Smooth muscle cell (in vitro differentiated cells): ENCODE results near the gene COL6A1. TPM values are rescaled to one million over a fixed set of nuclear protein-coding genes. Genes with fewer than 3 reads are reported as not detected.
A peak's percentile ranks its signal among the peaks of the same experiment; 100 is the strongest.

Source experiments
- DNase-seq: peaks from one replicate; lab custom pipeline; 2025; ENCODE audit not compliant: unreplicated experiment; lab: John Stamatoyannopoulos, UW
- H2AFZ ChIP-seq: fragments of 200-600 bp; sonication (generic); 2 replicates; pipeline ENCODE4 v1.6.0; 2016; ENCODE audit warnings: antibody characterized with exemption, low read depth, mild to moderate bottlenecking
- H3F3A ChIP-seq: fragments of 200-600 bp; sonication (generic); 2 replicates; pipeline ENCODE4 v1.6.0; 2017; ENCODE audit warnings: antibody characterized with exemption, low read depth
- H3K27ac ChIP-seq: fragments of 200-600 bp; sonication (generic); 2 replicates; pipeline ENCODE4 v1.5.1; 2016; ENCODE audit warnings: low read depth, mild to moderate bottlenecking
- H3K27me3 ChIP-seq: fragments of 200-600 bp; sonication (generic); 2 replicates; pipeline ENCODE4 v1.6.1; 2016; ENCODE audit warnings: low read depth, mild to moderate bottlenecking
- H3K36me3 ChIP-seq: fragments of 200-600 bp; sonication (generic); 2 replicates; pipeline ENCODE4 v1.5.1; 2016; ENCODE audit warnings: low read depth
- H3K4me1 ChIP-seq: fragments of 200-600 bp; sonication (generic); 2 replicates; pipeline ENCODE4 v1.5.1; 2016; ENCODE audit warnings: low read depth
- H3K4me2 ChIP-seq: fragments of 200-600 bp; sonication (generic); 2 replicates; pipeline ENCODE4 v1.6.0; 2016; ENCODE audit warnings: mild to moderate bottlenecking
- H3K4me3 ChIP-seq: fragments of 200-600 bp; sonication (generic); 2 replicates; pipeline ENCODE4 v1.5.1; 2016; ENCODE audit warnings: mild to moderate bottlenecking
- H3K79me2 ChIP-seq: fragments of 200-600 bp; sonication (generic); 2 replicates; pipeline ENCODE4 v1.6.0; 2016; ENCODE audit warnings: low read depth, mild to moderate bottlenecking
- H3K9ac ChIP-seq: fragments of 200-600 bp; sonication (generic); 2 replicates; pipeline ENCODE4 v1.6.0; 2016; ENCODE audit warnings: low read depth
- H3K9me3 ChIP-seq: fragments of 200-600 bp; sonication (generic); replicated peaks from 2 replicates; pipeline ENCODE4 v1.5.1; 2016; ENCODE audit warnings: low read depth
- H4K20me1 ChIP-seq: fragments of 200-600 bp; sonication (generic); 2 replicates; pipeline ENCODE4 v1.6.0; 2016; ENCODE audit warnings: low read depth
- WGBS: methylation state at CpG from one replicate; pipeline ENCODE4 v1.1.7; 2016; ENCODE audit warnings: low lambda C conversion rate; 5-methylcytosine and 5-hydroxymethylcytosine counted together
- polyA plus RNA-seq: library from polyadenylated mRNA; unstranded; fragments of >200 nt; fragmentation: Nextera tagmentation; extraction: Ambion mirVana; gene quantifications from 2 replicates; pipeline ENCODE4 v1.2.1, GENCODE V29; 2016
- total RNA-seq: library from RNA; depleted of rRNA; stranded (reverse); fragments of >200 nt; gene quantifications from 2 replicates; pipeline ENCODE4 v1.2.3, GENCODE V29; 2014
- TF ChIP-seq, protein P1 (sequence below): fragments of 200-600 bp; sonication (generic); IDR thresholded peaks from 2 replicates; pipeline ENCODE4 v1.5.1; 2017; ENCODE audit warnings: borderline replicate concordance, mild to moderate bottlenecking, antibody characterized with exemption; ENCODE audit not compliant: insufficient read depth, poor library complexity, severe bottlenecking

The COL6A1 gene
- total and polyA plus RNA-seq, 2 experiments from 2014 or later, result 1,292 to 2,827 TPM

GRCh38 chr21:45977396-45977795, 4.2 kb upstream of the COL6A1 start:
- Histone ChIP-seq H3K4me1 (peaks cover 31% of the 10 kb centered on the region), H4K20me1 (peaks cover 8% of the 10 kb centered on the region), H3K79me2 (peaks cover 9% of the 10 kb centered on the region), H3K4me2 (peak overlapping the region; percentile 90), H3F3A (peaks cover 32% of the 10 kb centered on the region), H3K27ac (peak overlapping the region; percentile 57), H3K9ac (no peak overlapping the region), H3K4me3 (no peak overlapping the region), H3K27me3 (no peaks in the 10 kb centered on the region), H3K9me3 (no peaks in the 10 kb centered on the region), H2AFZ (no peak overlapping the region), H3K36me3 (no peaks in the 10 kb centered on the region)
- no peak for DNase-seq
- WGBS, result 30% methylated on average over 5 of the region's 5 CpGs
- TF ChIP-seq, protein P1, sequence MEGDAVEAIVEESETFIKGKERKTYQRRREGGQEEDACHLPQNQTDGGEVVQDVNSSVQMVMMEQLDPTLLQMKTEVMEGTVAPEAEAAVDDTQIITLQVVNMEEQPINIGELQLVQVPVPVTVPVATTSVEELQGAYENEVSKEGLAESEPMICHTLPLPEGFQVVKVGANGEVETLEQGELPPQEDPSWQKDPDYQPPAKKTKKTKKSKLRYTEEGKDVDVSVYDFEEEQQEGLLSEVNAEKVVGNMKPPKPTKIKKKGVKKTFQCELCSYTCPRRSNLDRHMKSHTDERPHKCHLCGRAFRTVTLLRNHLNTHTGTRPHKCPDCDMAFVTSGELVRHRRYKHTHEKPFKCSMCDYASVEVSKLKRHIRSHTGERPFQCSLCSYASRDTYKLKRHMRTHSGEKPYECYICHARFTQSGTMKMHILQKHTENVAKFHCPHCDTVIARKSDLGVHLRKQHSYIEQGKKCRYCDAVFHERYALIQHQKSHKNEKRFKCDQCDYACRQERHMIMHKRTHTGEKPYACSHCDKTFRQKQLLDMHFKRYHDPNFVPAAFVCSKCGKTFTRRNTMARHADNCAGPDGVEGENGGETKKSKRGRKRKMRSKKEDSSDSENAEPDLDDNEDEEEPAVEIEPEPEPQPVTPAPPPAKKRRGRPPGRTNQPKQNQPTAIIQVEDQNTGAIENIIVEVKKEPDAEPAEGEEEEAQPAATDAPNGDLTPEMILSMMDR, result no peak

GRCh38 chr21:45979141-45979631, 2.4 kb upstream of the COL6A1 start:
- no peaks in the 10 kb centered on the region for H3K9me3 ChIP-seq
- peak overlapping the region; percentile 95 for H3K27ac ChIP-seq
- no peaks in the 10 kb centered on the region for H3K27me3 ChIP-seq
- no peak overlapping the region for H3K4me2 ChIP-seq
- no peak overlapping the region for H3K9ac ChIP-seq
- no peak overlapping the region for H2AFZ ChIP-seq
- DNase-seq, result no peak
- peaks cover 26% of the 10 kb centered on the region for H4K20me1 ChIP-seq
- H3F3A ChIP-seq, result peaks cover 32% of the 10 kb centered on the region
- H3K4me3 ChIP-seq, result no peak overlapping the region
- H3K4me1 ChIP-seq, result peaks cover 27% of the 10 kb centered on the region
- no peaks in the 10 kb centered on the region for H3K36me3 ChIP-seq
- peaks cover 27% of the 10 kb centered on the region for H3K79me2 ChIP-seq
- WGBS, result 67% methylated on average over 20 of the region's 20 CpGs
- TF ChIP-seq, protein P1, result no peak

DNA sequence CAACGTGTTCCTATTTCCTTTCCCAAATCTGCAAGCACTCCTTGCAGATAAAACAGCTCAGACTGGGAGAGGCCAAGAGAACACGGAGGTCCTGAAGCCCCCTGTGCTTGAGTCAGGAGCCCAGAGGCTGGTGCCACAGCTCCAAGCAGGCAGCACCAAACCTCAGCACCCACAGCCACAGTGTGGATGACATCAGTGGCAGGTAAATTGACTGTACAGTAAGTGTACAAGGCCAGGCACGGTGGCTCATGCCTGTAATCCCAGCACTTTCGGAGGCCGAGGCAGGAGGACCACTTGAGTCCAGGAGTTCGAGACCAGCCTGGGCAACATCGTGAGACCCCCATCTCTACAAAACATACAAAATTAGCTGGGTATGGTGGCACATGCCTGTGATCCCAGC, 1.9 kb upstream of the COL6A1 start:
- TF ChIP-seq, protein P1, result no peak
- Histone ChIP-seq H3K27me3 (no peaks in the 10 kb centered on the region), H3F3A (peaks cover 36% of the 10 kb centered on the region), H3K4me1 (peaks cover 27% of the 10 kb centered on the region), H2AFZ (no peak overlapping the region), H3K9ac (no peak overlapping the region), H3K36me3 (no peaks in the 10 kb centered on the region), H4K20me1 (peaks cover 30% of the 10 kb centered on the region), H3K9me3 (no peaks in the 10 kb centered on the region), H3K27ac (peak overlapping the region; percentile 95), H3K4me3 (no peak overlapping the region), H3K4me2 (no peak overlapping the region), H3K79me2 (peaks cover 31% of the 10 kb centered on the region)
- no peak for DNase-seq
- WGBS, result 87% methylated on average over 7 of the region's 7 CpGs

- H3F3A ChIP-seq, result peaks cover 39% of the 10 kb centered on the region
- no peaks in the 10 kb centered on the region for H3K9me3 ChIP-seq
- no peak overlapping the region for H2AFZ ChIP-seq
- TF ChIP-seq, protein P1, result no peak
- 63% methylated on average over 2 of the region's 2 CpGs for WGBS
- peak overlapping the region; percentile 90 for H3K4me2 ChIP-seq
- peaks cover 22% of the 10 kb centered on the region for H3K4me1 ChIP-seq
- no peaks in the 10 kb centered on the region for H3K27me3 ChIP-seq
- DNase-seq, result no peak
- H3K36me3 ChIP-seq, result no peaks in the 10 kb centered on the region
- no peak overlapping the region for H3K4me3 ChIP-seq
- peak overlapping the region; percentile 62 for H3K9ac ChIP-seq
- peaks cover 37% of the 10 kb centered on the region for H3K79me2 ChIP-seq
- peak overlapping the region; percentile 95 for H3K27ac ChIP-seq
- H4K20me1 ChIP-seq, result peaks cover 37% of the 10 kb centered on the region
These were observed 1.3 kb upstream of the COL6A1 start for GRCh38 chr21:45980271-45980670.
